AG04450 (cell line): ENCODE data around the gene ERCC6L2. TPM values are rescaled to one million over a fixed set of nuclear protein-coding genes. Genes with fewer than 3 reads are reported as not detected.

Experiments used
- CTCF ChIA-PET: fragments of 300-600, 350-600 bp; formaldehyde crosslinking; extraction: SDS; loops from one replicate; lab custom pipeline; 2022; ENCODE audit warnings: antibody characterized with exemption, inconsistent platforms; lab: Charles Lee
- POLR2A ChIA-PET: fragments of 350-600 bp; formaldehyde crosslinking; extraction: SDS; loops from one replicate; lab custom pipeline; 2021; ENCODE audit warnings: antibody characterized with exemption, inconsistent platforms; lab: Yijun Ruan, JAX
- DNase-seq: peaks from one replicate; pipeline ENCODE4 v3.0.0-alpha.2; 2011; ENCODE audit warnings: low read depth, low spot score
- H3K27ac ChIP-seq: one replicate; pipeline ENCODE4 v1.5.1; 2012; ENCODE audit warnings: low read depth, low read length, control low read depth
- H3K27me3 ChIP-seq: one replicate; pipeline ENCODE4 v1.6.0; 2012; ENCODE audit warnings: low read length; ENCODE audit not compliant: control insufficient read depth, insufficient read depth
- H3K4me3 ChIP-seq: 2 replicates; pipeline ENCODE4 v1.5.1; 2011; ENCODE audit warnings: mild to moderate bottlenecking, low read depth, low read length, control low read depth
- H3K9me3 ChIP-seq: 2 replicates; pipeline ENCODE4 v1.5.1; 2012; ENCODE audit warnings: low read length; ENCODE audit not compliant: control insufficient read depth, insufficient read depth
- CTCF ChIP-seq: IDR thresholded peaks from 2 replicates; pipeline ENCODE4 v1.5.1; 2011; ENCODE audit warnings: low read depth, low read length, control low read depth, inconsistent platforms
- polyA plus RNA-seq: library from polyadenylated mRNA; depleted of rRNA; stranded (reverse); fragments of >200 nt; gene quantifications from 2 replicates; pipeline ENCODE4 v1.2.3, GENCODE V29; 2011

The ERCC6L2 gene
- polyA plus RNA-seq, 1 experiment: 39.1 TPM

GRCh38 chr9:95953986-95954385 lies 78.5 kb downstream of the ERCC6L2 start:
- H3K4me3 ChIP-seq: no peak overlapping the region
- H3K27ac ChIP-seq: no peak overlapping the region
- H3K9me3 ChIP-seq: no peaks in the 10 kb centered on the region
- POLR2A ChIA-PET: no interaction called here
- no peak for DNase-seq
- CTCF ChIA-PET: no interaction called here
- no peaks in the 10 kb centered on the region for H3K27me3 ChIP-seq
- no peak for TF ChIP-seq CTCF

GRCh38 chr9:95954940-95955339 lies 79.4 kb downstream of the ERCC6L2 start:
- Histone ChIP-seq H3K27ac (no peak overlapping the region), H3K9me3 (no peaks in the 10 kb centered on the region), H3K4me3 (no peak overlapping the region), H3K27me3 (no peaks in the 10 kb centered on the region)
- no peak for DNase-seq
- TF ChIP-seq CTCF: no peak
- POLR2A ChIA-PET: no interaction called here
- CTCF ChIA-PET: no interaction called here

- POLR2A ChIA-PET: no interaction called here
- Histone ChIP-seq H3K4me3 (no peak overlapping the region), H3K27me3 (no peaks in the 10 kb centered on the region), H3K27ac (no peak overlapping the region), H3K9me3 (no peaks in the 10 kb centered on the region)
- CTCF ChIA-PET: interaction anchor here (0.7 to 1.3 kb wide), 2 partner anchors 25 to 269 kb away, joined by 3 read pairs; no protein-coding TSS in a partner anchor
- peak; percentile 8 for DNase-seq
- no peak for TF ChIP-seq CTCF
Observed at GRCh38 chr9:95962936-95963335, 87.4 kb downstream of the ERCC6L2 start.

GRCh38 chr9:95963659-95964058 lies 88.2 kb downstream of the ERCC6L2 start:
- Histone ChIP-seq H3K27ac (no peak overlapping the region), H3K4me3 (no peak overlapping the region), H3K9me3 (no peaks in the 10 kb centered on the region), H3K27me3 (no peaks in the 10 kb centered on the region)
- ChIA-PET POLR2A (no interaction called here), CTCF (interaction anchor here (1.3 kb wide), 1 partner anchor 268 kb away, joined by 3 read pairs; no protein-coding TSS in a partner anchor)
- DNase-seq: no peak
- no peak for TF ChIP-seq CTCF

- no peak for DNase-seq
- TF ChIP-seq CTCF: no peak
- CTCF ChIA-PET: interaction anchor here (0.8 kb wide), 1 partner anchor 16 kb away, joined by 4 read pairs; no protein-coding TSS in a partner anchor
- no peaks in the 10 kb centered on the region for H3K9me3 ChIP-seq
- H3K27me3 ChIP-seq: no peaks in the 10 kb centered on the region
- no peak overlapping the region for H3K27ac ChIP-seq
- no peak overlapping the region for H3K4me3 ChIP-seq
- POLR2A ChIA-PET: no interaction called here
Observed at GRCh38 chr9:95966306-95966705, 90.8 kb downstream of the ERCC6L2 start.
